HT-29 (cell line): Measurements from ENCODE around the gene GOLM1. TPM values are rescaled to one million over a fixed set of nuclear protein-coding genes. Genes with fewer than 3 reads are reported as not detected.

Source experiments
- DNase-seq: peaks from one replicate; pipeline ENCODE4 v3.0.0-alpha.2; 2015; ENCODE audit warnings: low spot score
- small RNA-seq: library from RNA; depleted of rRNA; stranded (forward); fragments of <200 nt; gene quantifications from one replicate; pipeline ENCODE3, GENCODE V24; 2014
- total RNA-seq: library from RNA; depleted of rRNA; stranded (reverse); fragments of >200 nt; shearing (Covaris generic); gene quantifications from 2 replicates; pipeline ENCODE4 v1.2.3, GENCODE V29; 2014; rRNA removed

GOLM1 gene
- total RNA-seq, 1 experiment from 2014 or later: 50.7 TPM

GRCh38 chr9:85984457-85984856 lies 114.9 kb downstream of the GOLM1 start:
- DNase-seq: no peak

GRCh38 chr9:85981369-85981768 lies 118.0 kb downstream of the GOLM1 start:
- no peak for DNase-seq

GRCh38 chr9:85978496-85978895 lies 120.9 kb downstream of the GOLM1 start:
- DNase-seq: no peak

Small RNAs within 50 kb of the gene (small RNA-seq; reads per million reads assigned to genes)
- gene AL161447.1: not detected

Other genes starting within 250 kb of the GOLM1 start
- gene NAA35, start 158.4 kb downstream of the GOLM1 start, total RNA-seq: 16.6 and 18.7 TPM in 2 replicates
- gene C9orf153, start 160.1 kb upstream of the GOLM1 start, total RNA-seq: 0.56 TPM in 1 of 2 replicates, not detected in the other
- gene ISCA1, start 183.0 kb upstream of the GOLM1 start, total RNA-seq: 12.2 and 12.8 TPM in 2 replicates